HL-60/S4 treated with retinoic acid at 250 ng/mL for 4 days and 3 days (cell line): ENCODE measurements around the gene NUDT1.

Source experiments
- in situ Hi-C: fragments of 300-500 bp; cut with MboI; formaldehyde crosslinking; loops from 2 replicates; pipeline ENCODE4 v1.7.0; 2022; ENCODE audit warnings: low sequenced_read_pairs

NUDT1 gene

GRCh38 chr7:2295936-2296620, 54.1 kb downstream of the NUDT1 start:
- in situ Hi-C loops: no loop called here

DNA sequence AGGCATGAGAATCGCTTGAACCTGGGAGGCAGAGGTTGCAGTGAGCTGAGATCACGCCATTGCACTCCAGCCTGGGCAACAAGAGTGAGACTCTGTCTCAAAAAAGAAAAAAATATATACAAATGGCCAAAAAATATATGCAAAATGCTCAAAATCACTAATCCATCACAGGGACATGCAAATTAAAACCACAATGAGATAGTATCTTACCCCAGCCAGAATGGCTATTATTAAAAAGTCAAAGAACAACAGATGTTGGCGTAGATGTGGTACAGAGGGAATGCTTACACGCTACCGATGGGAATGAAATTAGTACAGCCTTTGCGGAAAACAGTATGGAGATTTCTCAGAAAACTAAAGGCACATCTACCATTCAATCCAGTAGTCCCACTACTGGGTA, 54.8 kb downstream of the NUDT1 start:
- in situ Hi-C loops: no loop called here

DNA sequence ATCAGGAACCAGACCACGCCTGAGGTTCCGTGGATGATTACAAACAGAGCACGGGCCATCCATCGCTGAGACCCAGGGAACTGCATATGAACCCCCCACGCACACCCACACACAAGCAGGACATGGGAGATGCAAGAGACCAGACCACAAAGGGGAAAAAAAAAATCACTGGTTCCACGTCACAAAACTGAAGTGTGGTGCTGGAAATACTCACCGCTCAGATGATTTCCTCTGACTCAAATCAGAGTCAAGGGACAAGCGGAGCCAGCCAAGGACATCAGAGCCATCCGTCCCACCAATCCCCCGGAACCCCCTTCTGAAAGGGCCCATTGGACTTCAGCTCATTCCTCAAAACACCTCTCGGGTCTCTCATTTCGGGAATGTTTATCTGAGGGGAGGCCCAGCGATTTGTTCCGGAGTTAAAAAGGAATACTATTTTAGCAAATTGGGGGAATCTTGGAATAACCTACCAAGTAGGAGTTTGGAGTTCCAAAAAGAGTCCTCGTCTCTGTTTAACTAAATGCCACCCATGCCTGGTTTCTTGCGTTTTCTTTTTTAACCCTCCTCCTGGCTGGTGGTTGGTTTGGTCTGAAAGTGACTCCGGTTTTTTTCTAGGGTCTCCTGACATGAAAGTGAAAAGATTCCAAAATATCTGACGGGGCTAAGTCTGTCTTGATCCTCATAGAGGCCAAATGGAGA, 57.3 kb downstream of the NUDT1 start:
- in situ Hi-C loops: no loop called here

GRCh38 chr7:2299870-2300512, 58.0 kb downstream of the NUDT1 start:
- in situ Hi-C loops: no loop called here
